Keratinocyte (primary cell): ENCODE results near the gene PLXDC2.

ENCODE experiments used
- CTCF ChIP-seq, 3 experiments: IDR thresholded peaks in 1 of 3; conservative IDR thresholded peaks in 1 of 3; optimal IDR thresholded peaks in 1 of 3; 2 replicates in 2 of 3; 3 replicates in 1 of 3; pipeline versions ENCODE3 to v1.5.1; 2011; ENCODE audit warnings: low read length in 3 of 3, mild to moderate bottlenecking in 3 of 3, moderate library complexity in 2 of 3, control low read depth in 1 of 3, inconsistent platforms in 1 of 3; ENCODE audit not compliant: insufficient read depth in 2 of 3; ENCODE audit errors: extremely low read depth in 1 of 3
- EZH2 ChIP-seq: IDR thresholded peaks from one replicate; pipeline ENCODE4 v1.6.1; 2012; ENCODE audit warnings: inconsistent platforms, mild to moderate bottlenecking, low read length, moderate library complexity

GRCh38 chr10:20173046-20173445 is 356.8 kb downstream of the PLXDC2 start:
- TF ChIP-seq CTCF (optimal IDR thresholded peaks at IDR 0.05 in 1 of 3, IDR thresholded peaks at IDR 0.05 in 1 of 3, conservative IDR thresholded peaks at IDR 0.05 in 1 of 3; ENCODE audit: extremely low read depth in 1 of 3, insufficient read depth in 2 of 3, low read length in 3 of 3) (no peak), EZH2 (no peak)
